ENCODE data around the gene BACH1. TPM values are rescaled to one million over a fixed set of nuclear protein-coding genes. Genes with fewer than 3 reads are reported as not detected.
A peak's percentile ranks its signal among the peaks of the same experiment; 100 is the strongest.
"Not testable (repeated sequence)": the region's sequence is repeated elsewhere in the genome, so short reads cannot be mapped to it uniquely, and the experiment has no call there.

The BACH1 gene
- total and polyA plus RNA-seq, 11 donors, result 5.3 to 83.4 (median 36.7) TPM

- intact Hi-C loops (cut with DNase I), result loop anchor here in 8 of 10 donors (5.0 to 10.0 kb wide), 5 partner anchors 47 to 505 kb away; no protein-coding TSS in a partner anchor
- TF ChIP-seq POLR2A (IDR thresholded peaks at IDR 0.05), result no peak
- DNase-seq, result no peak
- ATAC-seq, result no peak
- H3K4me1 ChIP-seq, result peaks cover 0 to 36% (median 8%) of the 10 kb centered on the region in 12 donors
- WGBS, 4 donors, result 89 to 92% (median 91%) methylated on average over 4 of the region's 4 CpGs
- no peak overlapping the region for H3K4me3 ChIP-seq
- no peaks in the 10 kb centered on the region for H3K27me3 ChIP-seq
- H3K36me3 ChIP-seq, result peaks cover 0 to 21% (median 0%) of the 10 kb centered on the region in 9 donors
- no peak overlapping the region for H3K27ac ChIP-seq
- H3K9me3 ChIP-seq, result no peaks in the 10 kb centered on the region
Measured at GRCh38 chr21:29349702-29350101, 51.0 kb downstream of the BACH1 start.

DNA sequence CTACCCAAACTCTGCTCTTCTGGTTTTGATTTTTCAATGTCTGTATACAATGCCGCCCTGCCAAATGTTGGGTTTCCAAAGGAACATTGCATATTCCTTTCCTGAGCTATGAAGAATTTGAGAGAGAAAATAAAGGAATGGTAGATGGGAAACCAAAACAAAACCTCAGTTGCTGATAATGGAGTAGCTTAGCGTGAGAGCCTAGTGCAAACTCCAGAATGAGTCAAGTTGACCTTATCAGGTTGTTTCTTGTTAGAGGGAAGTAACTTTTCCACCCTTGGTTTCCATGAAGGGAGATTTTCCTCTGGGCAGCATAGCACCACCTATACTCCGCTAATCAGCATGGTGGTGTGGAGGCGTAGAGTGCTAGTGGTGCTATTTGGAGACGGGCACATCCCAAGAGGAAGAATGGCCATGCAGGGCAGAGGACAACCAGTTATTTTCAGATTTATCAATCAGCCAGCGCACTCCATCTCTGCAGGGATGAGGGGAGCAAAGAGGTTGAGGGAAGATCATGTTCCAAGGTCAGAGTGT lies 51.6 kb downstream of the BACH1 start:
- peaks cover 0 to 4% (median 0%) of the 10 kb centered on the region in 12 donors for H3K9me3 ChIP-seq
- H3K4me1 ChIP-seq, result peaks cover 0 to 36% (median 8%) of the 10 kb centered on the region in 12 donors
- ATAC-seq (no peak), DNase-seq (no peak)
- H3K36me3 ChIP-seq, result peaks cover 0 to 22% (median 0%) of the 10 kb centered on the region in 9 donors
- 94 to 99% (median 97%) methylated on average over 6 of the region's 6 CpGs for WGBS, 4 donors
- no peak for TF ChIP-seq POLR2A (IDR thresholded peaks at IDR 0.05)
- TF ChIP-seq, protein P1, sequence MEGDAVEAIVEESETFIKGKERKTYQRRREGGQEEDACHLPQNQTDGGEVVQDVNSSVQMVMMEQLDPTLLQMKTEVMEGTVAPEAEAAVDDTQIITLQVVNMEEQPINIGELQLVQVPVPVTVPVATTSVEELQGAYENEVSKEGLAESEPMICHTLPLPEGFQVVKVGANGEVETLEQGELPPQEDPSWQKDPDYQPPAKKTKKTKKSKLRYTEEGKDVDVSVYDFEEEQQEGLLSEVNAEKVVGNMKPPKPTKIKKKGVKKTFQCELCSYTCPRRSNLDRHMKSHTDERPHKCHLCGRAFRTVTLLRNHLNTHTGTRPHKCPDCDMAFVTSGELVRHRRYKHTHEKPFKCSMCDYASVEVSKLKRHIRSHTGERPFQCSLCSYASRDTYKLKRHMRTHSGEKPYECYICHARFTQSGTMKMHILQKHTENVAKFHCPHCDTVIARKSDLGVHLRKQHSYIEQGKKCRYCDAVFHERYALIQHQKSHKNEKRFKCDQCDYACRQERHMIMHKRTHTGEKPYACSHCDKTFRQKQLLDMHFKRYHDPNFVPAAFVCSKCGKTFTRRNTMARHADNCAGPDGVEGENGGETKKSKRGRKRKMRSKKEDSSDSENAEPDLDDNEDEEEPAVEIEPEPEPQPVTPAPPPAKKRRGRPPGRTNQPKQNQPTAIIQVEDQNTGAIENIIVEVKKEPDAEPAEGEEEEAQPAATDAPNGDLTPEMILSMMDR (IDR thresholded peaks at IDR 0.05), result no peak
- H3K27me3 ChIP-seq, result no peaks in the 10 kb centered on the region
- intact Hi-C loops (cut with DNase I), result loop anchor here in 3 of 10 donors (5.0 to 10.0 kb wide), 3 partner anchors 183 to 504 kb away; no protein-coding TSS in a partner anchor
- H3K4me3 ChIP-seq, result no peak overlapping the region
- no peak overlapping the region for H3K27ac ChIP-seq

DNA sequence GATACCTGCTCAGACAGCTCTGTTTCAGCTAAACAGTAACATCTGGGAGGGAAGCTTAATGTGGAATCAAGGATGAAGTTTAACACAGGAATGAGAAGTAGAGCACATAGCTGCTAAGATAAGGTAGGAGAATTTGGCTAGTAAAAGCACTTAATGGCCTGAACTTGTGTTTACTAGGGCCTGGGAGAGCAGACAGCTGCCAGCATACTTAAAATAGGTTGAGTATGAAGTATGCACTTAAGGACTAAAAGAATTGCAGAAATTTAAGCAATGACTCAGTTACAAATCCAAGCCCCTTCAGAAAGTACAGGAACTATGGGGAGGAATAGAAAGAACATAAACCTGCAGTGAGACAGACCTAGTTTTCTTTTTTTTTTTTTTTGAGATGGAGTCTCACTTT lies 53.0 kb downstream of the BACH1 start:
- Histone ChIP-seq H3K27me3 (no peaks in the 10 kb centered on the region), H3K4me1 (peaks cover 0 to 32% (median 6%) of the 10 kb centered on the region in 12 donors), H3K4me3 (no peak overlapping the region), H3K27ac (peak overlapping the region in 1 of 12 donors; percentile 32), H3K9me3 (peaks cover 0 to 9% (median 0%) of the 10 kb centered on the region in 12 donors), H3K36me3 (peaks cover 0 to 22% (median 0%) of the 10 kb centered on the region in 9 donors)
- no peak for DNase-seq
- TF ChIP-seq POLR2A (IDR thresholded peaks at IDR 0.05), result no peak
- TF ChIP-seq, protein P1 (IDR thresholded peaks at IDR 0.05), result no peak
- ATAC-seq, result peak in 3 of 4 donors; percentile 32 to 37 (median 34)
- intact Hi-C loops (cut with DNase I), result loop anchor here in 3 of 10 donors (5.0 to 10.0 kb wide), 3 partner anchors 184 to 503 kb away; no protein-coding TSS in a partner anchor

DNA sequence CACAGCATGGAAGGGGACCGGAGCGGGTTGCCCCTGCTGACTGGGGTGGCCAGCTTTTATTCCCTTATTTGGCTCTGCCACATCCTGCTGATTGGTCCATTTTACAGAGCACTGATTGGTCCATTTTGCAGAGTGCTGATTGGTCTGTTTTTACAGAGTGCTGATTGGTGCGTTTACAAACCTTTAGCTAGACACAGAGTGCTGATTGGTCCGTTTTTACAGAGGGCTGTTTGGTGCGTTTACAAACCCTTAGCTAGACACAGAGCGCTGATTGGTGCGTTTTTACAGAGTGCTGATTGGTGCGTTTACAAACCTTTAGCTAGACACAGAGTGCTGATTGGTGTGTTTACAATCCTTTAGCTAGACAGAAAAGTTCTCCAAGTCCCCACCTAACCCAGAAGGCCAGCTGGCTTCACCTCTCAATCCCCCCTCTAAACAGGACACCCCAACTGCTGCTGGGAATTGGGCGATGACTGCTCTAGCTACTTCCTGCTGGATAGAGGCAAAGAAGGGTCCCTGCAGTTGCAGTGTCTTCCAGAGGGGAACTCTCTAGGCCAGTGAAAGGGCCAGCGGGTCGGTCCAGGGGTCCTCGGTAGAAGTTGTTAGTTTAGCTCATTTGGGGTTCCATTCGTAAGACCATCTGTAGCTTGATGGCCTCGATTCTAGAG lies 56.5 kb downstream of the BACH1 start:
- H3K4me3 ChIP-seq, H3K27me3 ChIP-seq, DNase-seq, H3K9me3 ChIP-seq, ATAC-seq, H3K27ac ChIP-seq: not testable (repeated sequence)
- 93 to 99% (median 98%) methylated on average over 14 of the region's 14 CpGs for WGBS, 4 donors
- Histone ChIP-seq H3K36me3 (peaks cover 0 to 27% (median 0%) of the 10 kb centered on the region in 9 donors), H3K4me1 (peaks cover 0 to 20% (median 3%) of the 10 kb centered on the region in 12 donors)
- intact Hi-C loops (cut with DNase I), result loop anchor here in 1 of 10 donors (10.0 kb wide), 1 partner anchor 500 kb away; no protein-coding TSS in a partner anchor

GRCh38 chr21:29356291-29356690 lies 57.6 kb downstream of the BACH1 start:
- H3K4me3 ChIP-seq, H3K9me3 ChIP-seq, DNase-seq, ATAC-seq, H3K27me3 ChIP-seq: not testable (repeated sequence)
- WGBS, 4 donors, result 50 to 81% (median 59%) methylated on average over 1 of the region's 1 CpG
- H3K36me3 ChIP-seq, result peaks cover 0 to 27% (median 0%) of the 10 kb centered on the region in 9 donors
- peaks cover 0 to 20% (median 3%) of the 10 kb centered on the region in 12 donors for H3K4me1 ChIP-seq
- H3K27ac ChIP-seq, result peak overlapping the region in 1 of 12 donors; percentile 34
- intact Hi-C loops (cut with DNase I), result loop anchor here in 1 of 10 donors (10.0 kb wide), 1 partner anchor 499 kb away; no protein-coding TSS in a partner anchor

GRCh38 chr21:29356810-29357209 lies 58.1 kb downstream of the BACH1 start:
- peaks cover 0 to 25% (median 0%) of the 10 kb centered on the region in 9 donors for H3K36me3 ChIP-seq
- H3K4me1 ChIP-seq, result peaks cover 0 to 20% (median under 1%) of the 10 kb centered on the region in 12 donors
- peak overlapping the region in 1 of 12 donors; percentile 34 for H3K27ac ChIP-seq
- not testable (repeated sequence) for H3K27me3 ChIP-seq, H3K4me3 ChIP-seq, DNase-seq, H3K9me3 ChIP-seq, ATAC-seq
- 88 to 94% (median 92%) methylated on average over 4 of the region's 4 CpGs for WGBS, 4 donors
- intact Hi-C loops (cut with DNase I), result loop anchor here in 1 of 10 donors (10.0 kb wide), 1 partner anchor 498 kb away; no protein-coding TSS in a partner anchor
